Kidney epithelial cell (primary cell): ENCODE data around the gene SUN2. TPM values are rescaled to one million over a fixed set of nuclear protein-coding genes. Genes with fewer than 3 reads are reported as not detected.

Experiments used
- DNase-seq: peaks from one replicate; pipeline ENCODE4 v3.0.0-alpha.2; 2010; ENCODE audit warnings: low read depth
- H3K27me3 ChIP-seq: 2 replicates; pipeline ENCODE4 v1.6.0; 2011; ENCODE audit warnings: low read length; ENCODE audit not compliant: control insufficient read depth, insufficient read depth
- H3K36me3 ChIP-seq: 2 replicates; pipeline ENCODE4 v1.5.1; 2011; ENCODE audit warnings: low read length; ENCODE audit not compliant: control insufficient read depth, insufficient read depth
- H3K4me3 ChIP-seq: 2 replicates; pipeline ENCODE4 v1.5.1; 2011; ENCODE audit warnings: low read depth, mild to moderate bottlenecking, control low read depth, low read length
- total RNA-seq: library from RNA; depleted of rRNA; stranded (reverse); fragments of >200 nt; gene quantifications from 2 replicates; pipeline ENCODE4 v1.2.3, GENCODE V29; 2015
- TF ChIP-seq, protein P1 (sequence below): IDR thresholded peaks from 2 replicates; pipeline ENCODE4 v1.5.1; 2011; ENCODE audit warnings: mild to moderate bottlenecking, moderate library complexity, low read length, control low read depth, inconsistent platforms; ENCODE audit not compliant: insufficient read depth, poor library complexity, severe bottlenecking

Gene SUN2
- total RNA-seq, 1 donor from 2014 or later, result 105 TPM

DNA sequence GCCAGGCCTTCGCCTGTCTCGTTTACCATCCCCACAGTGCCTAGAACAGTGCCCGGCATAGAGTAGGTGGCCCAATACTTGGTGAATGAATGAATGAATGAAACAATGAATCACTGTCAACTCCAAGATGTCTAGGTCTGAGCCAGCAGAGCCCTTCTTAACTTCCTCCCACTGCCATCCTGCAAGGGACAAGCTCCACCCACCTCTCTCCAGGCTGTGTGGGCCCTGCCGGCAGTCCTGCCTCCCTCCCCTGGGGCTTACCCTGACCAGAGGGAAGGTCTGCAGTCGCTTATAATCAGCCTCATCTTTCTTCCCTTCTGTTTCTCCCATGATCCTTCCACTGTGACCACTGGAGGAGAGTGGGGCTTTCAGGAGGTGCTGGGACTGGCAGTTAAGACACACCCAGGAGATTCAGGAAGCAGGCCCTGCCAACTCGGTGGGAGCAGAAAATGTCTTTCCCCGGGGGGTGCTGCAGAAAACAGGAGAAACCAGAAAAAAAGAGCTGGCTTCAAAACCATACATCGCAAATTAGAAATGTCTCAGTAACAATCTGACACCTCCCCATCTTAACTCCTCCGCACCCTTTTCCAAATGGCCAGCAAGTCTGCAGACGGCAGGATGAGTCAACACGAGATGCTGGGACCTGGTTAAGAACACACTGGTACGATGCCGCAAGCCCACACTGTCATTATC lies 26.8 kb upstream of the SUN2 start:
- DNase-seq, result no peak
- no peak overlapping the region for H3K4me3 ChIP-seq
- H3K36me3 ChIP-seq, result no peaks in the 10 kb centered on the region
- H3K27me3 ChIP-seq, result no peaks in the 10 kb centered on the region
- TF ChIP-seq, protein P1, sequence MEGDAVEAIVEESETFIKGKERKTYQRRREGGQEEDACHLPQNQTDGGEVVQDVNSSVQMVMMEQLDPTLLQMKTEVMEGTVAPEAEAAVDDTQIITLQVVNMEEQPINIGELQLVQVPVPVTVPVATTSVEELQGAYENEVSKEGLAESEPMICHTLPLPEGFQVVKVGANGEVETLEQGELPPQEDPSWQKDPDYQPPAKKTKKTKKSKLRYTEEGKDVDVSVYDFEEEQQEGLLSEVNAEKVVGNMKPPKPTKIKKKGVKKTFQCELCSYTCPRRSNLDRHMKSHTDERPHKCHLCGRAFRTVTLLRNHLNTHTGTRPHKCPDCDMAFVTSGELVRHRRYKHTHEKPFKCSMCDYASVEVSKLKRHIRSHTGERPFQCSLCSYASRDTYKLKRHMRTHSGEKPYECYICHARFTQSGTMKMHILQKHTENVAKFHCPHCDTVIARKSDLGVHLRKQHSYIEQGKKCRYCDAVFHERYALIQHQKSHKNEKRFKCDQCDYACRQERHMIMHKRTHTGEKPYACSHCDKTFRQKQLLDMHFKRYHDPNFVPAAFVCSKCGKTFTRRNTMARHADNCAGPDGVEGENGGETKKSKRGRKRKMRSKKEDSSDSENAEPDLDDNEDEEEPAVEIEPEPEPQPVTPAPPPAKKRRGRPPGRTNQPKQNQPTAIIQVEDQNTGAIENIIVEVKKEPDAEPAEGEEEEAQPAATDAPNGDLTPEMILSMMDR, result no peak

DNA sequence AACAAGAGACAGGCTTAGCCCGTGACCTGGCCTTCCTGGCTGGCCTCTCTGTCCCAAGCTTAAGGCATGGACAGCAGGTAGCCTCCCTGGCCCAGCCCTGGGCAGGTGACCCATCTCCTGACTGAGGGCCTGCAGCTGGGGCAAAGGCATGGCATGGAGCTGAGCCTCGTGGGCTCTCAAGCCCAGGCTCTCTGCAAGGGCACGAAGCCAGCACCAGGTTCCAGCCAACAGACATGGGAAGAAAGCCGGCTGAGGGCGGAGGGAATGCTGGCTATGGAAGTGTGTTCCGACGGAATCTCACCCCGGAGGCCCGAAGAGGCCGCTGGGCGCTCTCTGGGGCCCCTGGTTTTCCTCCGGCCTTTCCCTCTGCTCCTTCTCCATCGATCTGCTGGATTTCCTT lies 25.2 kb upstream of the SUN2 start:
- Histone ChIP-seq H3K27me3 (no peaks in the 10 kb centered on the region), H3K36me3 (no peaks in the 10 kb centered on the region), H3K4me3 (no peak overlapping the region)
- no peak for DNase-seq
- TF ChIP-seq, protein P1, result no peak

DNA sequence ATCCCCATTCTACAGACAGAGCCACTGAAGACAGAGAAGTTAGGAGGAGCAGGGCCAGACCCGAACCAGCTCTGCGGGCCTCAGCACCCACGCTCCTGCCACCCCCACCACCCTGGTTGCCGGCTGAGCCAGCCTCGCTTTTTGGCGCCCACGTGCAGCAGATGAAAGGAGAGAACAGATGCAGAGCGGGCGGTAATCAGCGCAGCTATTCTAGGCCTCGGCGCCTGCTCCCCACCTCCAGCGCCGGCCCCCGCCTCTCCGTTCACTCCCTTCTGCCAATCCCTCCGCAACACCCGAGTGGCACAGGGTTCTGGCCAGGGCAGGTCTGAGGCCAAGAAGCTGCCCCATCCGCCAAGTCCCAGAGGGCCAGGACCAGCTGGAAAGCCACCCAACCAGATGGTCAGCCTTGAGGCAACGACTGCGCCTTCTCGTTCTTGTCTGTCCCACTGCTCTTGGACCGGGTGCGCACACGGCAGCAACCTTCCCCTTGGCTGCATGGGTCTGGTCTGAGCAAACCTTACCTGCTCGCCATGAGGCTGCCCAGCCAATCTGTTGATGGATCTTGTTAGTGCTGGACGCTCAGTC lies 21.4 kb upstream of the SUN2 start:
- DNase-seq, result no peak
- Histone ChIP-seq H3K36me3 (no peaks in the 10 kb centered on the region), H3K4me3 (no peak overlapping the region), H3K27me3 (peaks cover 2% of the 10 kb centered on the region)
- TF ChIP-seq, protein P1, result no peak

DNA sequence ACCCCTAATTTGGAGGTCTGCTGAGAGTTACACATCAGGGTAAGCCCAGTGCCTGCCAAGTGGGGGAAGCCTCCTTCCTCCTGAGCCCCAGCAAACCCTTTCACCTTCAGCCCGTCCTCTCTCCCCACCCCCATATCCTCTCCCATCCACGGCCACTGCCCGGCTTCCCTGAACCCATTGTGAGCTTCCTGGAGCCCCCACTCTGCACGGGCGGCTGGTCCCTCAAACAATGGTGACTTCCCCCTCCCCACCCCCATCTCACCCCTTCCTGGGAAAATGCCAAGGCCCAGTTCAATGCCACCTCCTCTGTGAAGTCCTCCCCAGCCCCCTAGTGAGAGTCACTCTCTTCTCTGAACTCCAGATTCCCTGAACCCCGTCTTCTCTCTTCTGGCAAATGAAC lies 20.3 kb upstream of the SUN2 start:
- peaks cover 2% of the 10 kb centered on the region for H3K27me3 ChIP-seq
- no peak overlapping the region for H3K4me3 ChIP-seq
- H3K36me3 ChIP-seq, result no peaks in the 10 kb centered on the region
- TF ChIP-seq, protein P1, result no peak
- DNase-seq, result no peak

DNA sequence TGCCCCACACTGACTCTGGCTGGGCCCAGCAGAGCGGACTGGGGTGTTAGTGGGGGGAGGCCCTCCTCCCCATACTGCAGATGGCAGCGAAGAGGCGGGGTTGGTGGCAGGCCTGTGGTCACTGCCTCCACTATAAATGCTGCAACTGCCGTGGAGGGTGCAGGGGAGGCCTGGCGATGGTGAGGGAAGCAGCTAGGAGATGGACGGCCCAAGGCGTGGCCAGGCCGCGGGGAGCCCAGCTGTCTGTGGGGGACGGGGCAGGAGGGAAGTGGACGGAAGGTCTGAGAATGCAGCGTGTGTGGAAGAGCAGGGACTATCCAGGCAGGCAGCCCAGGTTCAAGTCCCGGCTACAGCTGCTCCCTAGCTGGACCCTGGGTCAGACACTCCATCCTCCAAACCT lies 19.9 kb upstream of the SUN2 start:
- H3K36me3 ChIP-seq, result no peaks in the 10 kb centered on the region
- DNase-seq, result no peak
- TF ChIP-seq, protein P1, result no peak
- no peak overlapping the region for H3K4me3 ChIP-seq
- peaks cover 2% of the 10 kb centered on the region for H3K27me3 ChIP-seq
